HG02798 (cell line): ENCODE results near the gene NANS.
A peak's percentile ranks its signal among the peaks of the same experiment; 100 is the strongest.
"Not testable (repeated sequence)": the region's sequence is repeated elsewhere in the genome, so short reads cannot be mapped to it uniquely, and the experiment has no call there.

Experiments
- ATAC-seq: cut with Tn5 transposase; IDR thresholded peaks from one replicate; pipeline ENCODE4 v1.9.1; 2021; ENCODE audit warnings: mild to moderate bottlenecking; ENCODE audit not compliant: unreplicated experiment, poor library complexity

The NANS gene

GRCh38 chr9:98124637-98125426 lies 68.3 kb downstream of the NANS start:
- no peak for ATAC-seq

- no peak for ATAC-seq
Observed at GRCh38 chr9:98127226-98127625, 70.7 kb downstream of the NANS start.

- ATAC-seq = no peak
Observed at GRCh38 chr9:98128316-98128715, 71.8 kb downstream of the NANS start.

GRCh38 chr9:98129451-98129881 lies 72.9 kb downstream of the NANS start:
- peak; percentile 52 for ATAC-seq

- ATAC-seq = not testable (repeated sequence)
Observed at GRCh38 chr9:98130060-98130459, 73.5 kb downstream of the NANS start.

- ATAC-seq = no peak
Observed at GRCh38 chr9:98130576-98131228, 74.2 kb downstream of the NANS start.

- no peak for ATAC-seq
Observed at GRCh38 chr9:98132158-98132557, 75.6 kb downstream of the NANS start.
